GM12872 (cell line): ENCODE measurements around the gene TAMALIN.

Experiments used
- CTCF ChIP-seq: IDR thresholded peaks from 3 replicates; pipeline ENCODE4 v1.5.1; 2011; ENCODE audit warnings: low read depth, mild to moderate bottlenecking, low read length, moderate library complexity; ENCODE audit not compliant: insufficient read depth

TAMALIN gene

GRCh38 chr12:52055731-52056711, 49.3 kb downstream of the TAMALIN start:
- TF ChIP-seq CTCF: no peak

GRCh38 chr12:52056801-52057637, 50.3 kb downstream of the TAMALIN start:
- TF ChIP-seq CTCF: no peak

GRCh38 chr12:52057638-52058576, 51.2 kb downstream of the TAMALIN start:
- TF ChIP-seq CTCF: no peak

GRCh38 chr12:52058631-52059361, 52.0 kb downstream of the TAMALIN start:
- no peak for TF ChIP-seq CTCF

- no peak for TF ChIP-seq CTCF
Observed at GRCh38 chr12:52059582-52060497, 53.1 kb downstream of the TAMALIN start.
